ENCODE data around the gene PILRA. TPM values are rescaled to one million over a fixed set of nuclear protein-coding genes. Genes with fewer than 3 reads are reported as not detected.

The PILRA gene
- total RNA-seq, 2 donors from 2014 or later = 2.1 to 12.8 TPM

DNA sequence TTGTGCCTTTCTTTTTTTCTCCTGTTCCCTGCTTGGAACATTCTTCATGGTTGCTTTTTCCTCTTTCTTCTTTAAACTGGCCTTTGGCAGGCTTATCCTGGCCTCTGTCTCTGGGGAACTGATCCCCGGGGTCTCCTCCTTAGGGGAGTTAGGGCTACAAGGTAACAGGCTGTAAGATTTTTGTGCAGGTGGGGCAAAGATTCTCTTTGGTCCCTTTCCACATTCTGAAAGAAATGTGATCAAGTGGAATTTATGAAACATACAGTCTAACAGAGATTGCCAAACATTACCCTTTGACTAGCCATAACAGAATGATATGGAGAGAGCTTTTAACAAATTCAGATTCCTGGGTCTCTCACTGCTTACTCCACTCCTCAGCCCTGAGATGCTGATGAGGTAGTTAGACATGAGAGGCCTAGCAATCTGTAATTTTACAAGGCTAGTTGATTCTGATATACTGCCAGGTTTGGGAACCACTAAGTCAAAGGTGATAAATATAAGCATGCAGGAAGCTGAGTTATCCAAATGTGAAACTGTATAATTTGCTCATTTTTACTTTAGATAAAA is 46.5 kb downstream of the PILRA start:
- Mint-ChIP-seq H3K4me3 (no peak overlapping the region), H3K4me1 (no peaks in the 10 kb centered on the region), H3K27me3 (ENCODE audit: insufficient read depth) (peaks cover 2% of the 10 kb centered on the region), H3K9me3 (no peaks in the 10 kb centered on the region), H3K36me3 (ENCODE audit: low read depth) (no peaks in the 10 kb centered on the region), H3K27ac (no peak overlapping the region)
- Histone ChIP-seq H3K27me3 (ENCODE audit: control insufficient read depth, insufficient read depth, low read length, poor library complexity, severe bottlenecking) (no peaks in the 10 kb centered on the region), H3K9ac (ENCODE audit: extremely low read depth, low read length, poor library complexity, severe bottlenecking) (no peak overlapping the region), H3K36me3 (ENCODE audit: control insufficient read depth, insufficient read depth, low read length) (no peaks in the 10 kb centered on the region), H3K4me1 (ENCODE audit: control insufficient read depth, insufficient read depth, low read length) (no peaks in the 10 kb centered on the region), H3K9me3 (ENCODE audit: control insufficient read depth, low read length) (no peaks in the 10 kb centered on the region), H3K4me3 (ENCODE audit: low read length) (no peak overlapping the region), H3K27ac (ENCODE audit: low read depth, low read length) (no peak overlapping the region)
- TF ChIP-seq, protein P1, sequence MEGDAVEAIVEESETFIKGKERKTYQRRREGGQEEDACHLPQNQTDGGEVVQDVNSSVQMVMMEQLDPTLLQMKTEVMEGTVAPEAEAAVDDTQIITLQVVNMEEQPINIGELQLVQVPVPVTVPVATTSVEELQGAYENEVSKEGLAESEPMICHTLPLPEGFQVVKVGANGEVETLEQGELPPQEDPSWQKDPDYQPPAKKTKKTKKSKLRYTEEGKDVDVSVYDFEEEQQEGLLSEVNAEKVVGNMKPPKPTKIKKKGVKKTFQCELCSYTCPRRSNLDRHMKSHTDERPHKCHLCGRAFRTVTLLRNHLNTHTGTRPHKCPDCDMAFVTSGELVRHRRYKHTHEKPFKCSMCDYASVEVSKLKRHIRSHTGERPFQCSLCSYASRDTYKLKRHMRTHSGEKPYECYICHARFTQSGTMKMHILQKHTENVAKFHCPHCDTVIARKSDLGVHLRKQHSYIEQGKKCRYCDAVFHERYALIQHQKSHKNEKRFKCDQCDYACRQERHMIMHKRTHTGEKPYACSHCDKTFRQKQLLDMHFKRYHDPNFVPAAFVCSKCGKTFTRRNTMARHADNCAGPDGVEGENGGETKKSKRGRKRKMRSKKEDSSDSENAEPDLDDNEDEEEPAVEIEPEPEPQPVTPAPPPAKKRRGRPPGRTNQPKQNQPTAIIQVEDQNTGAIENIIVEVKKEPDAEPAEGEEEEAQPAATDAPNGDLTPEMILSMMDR (conservative IDR thresholded peaks at IDR 0.05) = no peak
- WGBS, 2 experiments (ENCODE audit: insufficient coverage in 1 of 2, insufficient read length in 1 of 2) = 74% methylated on average over 1 of the region's 1 CpG; no CpG with 5 or more reads in 1 of the 2 experiments
- no peak for DNase-seq

DNA sequence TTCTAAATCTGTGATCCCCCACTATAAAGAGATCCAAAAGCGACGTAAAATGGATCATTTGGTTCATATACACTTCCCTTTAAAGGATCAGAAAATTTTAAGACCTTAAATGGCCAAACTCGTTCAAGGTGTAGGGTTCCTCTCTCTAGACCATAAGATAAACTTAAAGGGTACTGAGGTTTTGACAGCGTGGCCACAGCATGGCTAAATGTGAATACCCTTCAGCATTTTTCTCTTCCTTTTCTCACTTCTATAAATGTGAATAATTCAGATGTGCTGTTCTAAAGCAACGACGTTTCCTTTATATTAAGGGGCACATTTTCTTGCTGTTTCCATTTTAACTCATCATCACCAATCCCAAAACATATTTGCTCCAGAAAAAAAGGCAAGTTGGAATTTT is 50.0 kb downstream of the PILRA start:
- WGBS, 2 experiments (ENCODE audit: insufficient coverage in 1 of 2, insufficient read length in 1 of 2) = 87 to 93% methylated on average over 4 to 6 of the region's 6 CpGs
- Histone ChIP-seq H3K36me3 (ENCODE audit: control insufficient read depth, insufficient read depth, low read length) (no peaks in the 10 kb centered on the region), H3K4me3 (ENCODE audit: low read length) (no peak overlapping the region), H3K27me3 (ENCODE audit: control insufficient read depth, insufficient read depth, low read length, poor library complexity, severe bottlenecking) (no peaks in the 10 kb centered on the region), H3K27ac (ENCODE audit: low read depth, low read length) (no peak overlapping the region), H3K4me1 (ENCODE audit: control insufficient read depth, insufficient read depth, low read length) (no peaks in the 10 kb centered on the region), H3K9me3 (ENCODE audit: control insufficient read depth, low read length) (no peaks in the 10 kb centered on the region), H3K9ac (ENCODE audit: extremely low read depth, low read length, poor library complexity, severe bottlenecking) (no peak overlapping the region)
- Mint-ChIP-seq H3K4me1 (no peaks in the 10 kb centered on the region), H3K4me3 (no peak overlapping the region), H3K27ac (no peak overlapping the region), H3K36me3 (ENCODE audit: low read depth) (no peaks in the 10 kb centered on the region), H3K9me3 (peaks cover 7% of the 10 kb centered on the region), H3K27me3 (ENCODE audit: insufficient read depth) (peaks cover 18% of the 10 kb centered on the region)
- TF ChIP-seq, protein P1 (conservative IDR thresholded peaks at IDR 0.05) = no peak
- DNase-seq = no peak

DNA sequence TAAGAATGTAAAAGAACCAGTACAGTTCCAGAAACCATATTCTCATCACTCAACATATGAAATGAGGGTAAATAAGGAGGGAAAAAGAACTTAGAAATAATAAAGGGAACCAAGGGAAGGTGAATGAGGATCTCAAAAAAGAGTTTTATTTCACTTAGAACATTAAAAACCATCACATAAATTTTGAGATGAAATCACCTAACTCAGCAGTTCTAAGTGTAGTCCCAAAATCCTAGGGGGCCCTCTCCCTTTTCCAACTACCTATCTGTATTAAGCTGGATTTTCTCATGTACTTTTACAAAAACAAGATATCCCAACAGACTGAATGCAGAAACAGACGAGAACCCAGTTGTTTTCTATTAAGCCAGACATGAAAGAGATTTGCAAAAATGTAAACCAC is 52.1 kb downstream of the PILRA start:
- no peaks in the 10 kb centered on the region for H3K27me3 ChIP-seq (ENCODE audit: control insufficient read depth, insufficient read depth, low read length, poor library complexity, severe bottlenecking)
- DNase-seq = no peak
- Mint-ChIP-seq H3K9me3 (peaks cover 7% of the 10 kb centered on the region), H3K4me3 (no peak overlapping the region), H3K27ac (no peak overlapping the region), H3K27me3 (ENCODE audit: insufficient read depth) (peaks cover 18% of the 10 kb centered on the region), H3K36me3 (ENCODE audit: low read depth) (no peaks in the 10 kb centered on the region), H3K4me1 (no peaks in the 10 kb centered on the region)
- H3K4me3 ChIP-seq (ENCODE audit: low read length) = no peak overlapping the region
- H3K4me1 ChIP-seq (ENCODE audit: control insufficient read depth, insufficient read depth, low read length) = no peaks in the 10 kb centered on the region
- H3K9me3 ChIP-seq (ENCODE audit: control insufficient read depth, low read length) = no peaks in the 10 kb centered on the region
- TF ChIP-seq, protein P1 (conservative IDR thresholded peaks at IDR 0.05) = no peak
- 42% methylated on average over 1 of the region's 1 CpG; no CpG with 5 or more reads in 1 of the 2 experiments for WGBS, 2 experiments (ENCODE audit: insufficient coverage in 1 of 2, insufficient read length in 1 of 2)
- no peaks in the 10 kb centered on the region for H3K36me3 ChIP-seq (ENCODE audit: control insufficient read depth, insufficient read depth, low read length)
- no peak overlapping the region for H3K9ac ChIP-seq (ENCODE audit: extremely low read depth, low read length, poor library complexity, severe bottlenecking)
- H3K27ac ChIP-seq (ENCODE audit: low read depth, low read length) = no peak overlapping the region
